ENCODE data around the gene SYMPK. TPM values are rescaled to one million over a fixed set of nuclear protein-coding genes. Genes with fewer than 3 reads are reported as not detected.
"Not testable (repeated sequence)": the region's sequence is repeated elsewhere in the genome, so short reads cannot be mapped to it uniquely, and the experiment has no call there.

Gene SYMPK
- total RNA-seq, 2 donors from 2014 or later = 29.0 to 29.6 TPM

GRCh38 chr19:45873219-45873772, 10.3 kb upstream of the SYMPK start:
- no peak for DNase-seq
- intact Hi-C loops (cut with DNase I) = no loop called here
- ATAC-seq = no peak

GRCh38 chr19:45872095-45872919, 9.4 kb upstream of the SYMPK start:
- DNase-seq = no peak
- intact Hi-C loops (cut with DNase I) = no loop called here
- no peak for ATAC-seq

DNA sequence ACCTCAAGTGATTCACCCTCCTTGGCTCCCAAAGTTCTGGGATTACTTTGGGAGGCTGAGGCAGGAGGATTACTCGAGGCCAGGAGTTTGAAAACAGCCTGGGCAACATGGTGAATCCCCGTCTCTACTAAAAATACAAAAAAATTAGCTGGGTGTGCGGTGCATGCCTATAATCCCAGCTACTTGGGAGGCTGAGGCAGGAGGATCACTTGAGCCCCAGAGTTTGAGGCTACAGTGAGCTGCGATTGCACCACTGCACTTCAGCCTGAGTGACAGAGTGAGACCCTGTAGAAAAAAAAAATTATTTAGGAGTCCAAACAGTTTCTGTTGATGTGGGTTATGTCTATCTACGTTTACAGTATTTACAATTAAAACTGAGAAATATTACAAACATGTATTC, 7.9 kb upstream of the SYMPK start:
- ATAC-seq = no peak
- intact Hi-C loops (cut with DNase I) = no loop called here

GRCh38 chr19:45867241-45867640, 4.3 kb upstream of the SYMPK start:
- DNase-seq; intact Hi-C loops (cut with DNase I); ATAC-seq: not testable (repeated sequence)

More for the DNA sequence above, 7.9 kb upstream of the SYMPK start:
- no peak for DNase-seq

DNA sequence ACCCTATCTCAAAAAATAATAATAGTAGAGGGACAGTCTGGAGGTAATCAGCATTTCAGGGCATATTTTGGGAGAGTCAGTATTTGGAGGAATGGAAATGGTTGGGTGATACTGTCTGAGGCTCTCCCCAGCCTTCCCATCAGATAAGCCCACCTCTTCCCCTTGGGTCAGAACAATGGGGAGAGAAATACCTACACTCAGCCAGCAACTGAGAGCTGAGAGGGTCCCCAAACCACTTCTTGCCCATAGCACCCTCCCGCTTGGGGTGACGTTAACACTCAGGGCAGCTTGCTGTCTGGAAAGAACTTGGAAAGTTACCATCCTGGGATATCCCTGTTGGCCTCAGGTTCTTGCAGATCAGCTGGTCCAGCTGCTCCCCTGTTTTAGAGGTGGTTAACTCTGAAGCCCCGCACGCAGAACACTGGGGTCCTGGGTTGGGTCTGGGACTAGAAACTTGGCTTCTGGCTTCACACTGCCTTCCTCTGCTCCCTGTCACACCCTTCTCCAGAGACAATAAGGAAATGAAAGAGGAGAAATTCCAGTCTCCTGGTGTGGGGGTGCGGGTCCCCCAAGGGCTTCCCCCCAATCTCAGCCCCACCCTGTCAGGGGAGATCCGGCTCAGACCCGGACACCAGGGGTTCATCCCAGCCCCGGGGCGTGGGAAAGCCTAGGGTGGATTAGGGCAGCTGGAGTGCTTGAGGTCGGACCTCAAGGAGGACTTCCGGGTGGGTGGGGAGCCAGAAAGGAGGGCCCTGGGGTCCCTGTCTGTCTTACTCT, 3.6 kb upstream of the SYMPK start:
- intact Hi-C loops (cut with DNase I) = no loop called here
- DNase-seq = peak; percentile 12
- no peak for ATAC-seq

GRCh38 chr19:45865269-45865948, 2.5 kb upstream of the SYMPK start:
- DNase-seq (no peak), ATAC-seq (no peak)
- intact Hi-C loops (cut with DNase I) = no loop called here

DNA sequence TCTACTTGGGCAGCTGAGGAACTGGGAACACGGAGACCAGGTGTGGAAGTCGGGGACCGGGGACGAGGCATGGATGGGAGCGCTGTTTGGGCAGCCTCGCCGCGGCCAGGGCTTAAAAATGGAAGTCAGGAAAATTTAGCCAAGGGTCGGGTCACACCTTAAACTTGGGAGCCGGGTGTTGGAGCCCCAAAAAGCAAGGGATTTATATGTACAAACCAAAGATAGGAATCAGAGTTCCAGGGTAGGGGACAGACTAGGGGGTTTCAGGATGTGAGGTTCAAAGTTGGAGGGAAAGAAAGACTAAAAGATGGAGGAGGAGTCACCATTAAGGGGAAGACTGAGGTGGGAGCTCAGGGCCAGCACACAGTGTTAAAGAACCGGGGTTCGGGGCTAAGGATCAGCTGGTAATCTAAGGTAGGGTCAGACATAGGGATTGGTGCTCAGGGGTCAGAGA, 1.7 kb upstream of the SYMPK start:
- ATAC-seq = no peak
- intact Hi-C loops (cut with DNase I) = no loop called here
- DNase-seq = no peak

GRCh38 chr19:45863840-45864628, 1.1 kb upstream of the SYMPK start, which contains the start of gene FOXA3:
Gene FOXA3, plus strand, starts transcription at chr19:45864326. Its CDS starts 131 bp downstream, at chr19:45864457.
- ATAC-seq = peak; percentile 18 to 59

GRCh38 chr19:45863335-45863839, 440 bp upstream of the SYMPK start:
- intact Hi-C loops (cut with DNase I) = no loop called here
- ATAC-seq = no peak
- DNase-seq = no peak

More at GRCh38 chr19:45863840-45864628, 1.1 kb upstream of the SYMPK start, which contains the start of gene FOXA3:
- DNase-seq = peak; percentile 56
- intact Hi-C loops (cut with DNase I) = no loop called here

DNA sequence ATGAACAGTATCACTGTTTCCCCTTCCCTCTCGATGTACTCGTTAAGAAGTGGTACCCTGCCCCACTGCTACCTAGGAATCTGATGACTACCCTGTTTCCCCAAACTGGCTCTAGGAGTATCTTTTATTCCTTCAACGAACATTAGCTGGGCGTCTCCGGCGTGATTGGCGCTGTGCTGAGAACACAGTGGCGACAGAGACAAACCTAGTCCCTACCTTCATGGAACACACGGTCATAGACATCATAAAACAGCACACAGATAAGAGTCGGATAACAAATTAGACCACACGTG, 730 bp downstream of the SYMPK start:
- intact Hi-C loops (cut with DNase I) = no loop called here
- no peak for ATAC-seq

DNA sequence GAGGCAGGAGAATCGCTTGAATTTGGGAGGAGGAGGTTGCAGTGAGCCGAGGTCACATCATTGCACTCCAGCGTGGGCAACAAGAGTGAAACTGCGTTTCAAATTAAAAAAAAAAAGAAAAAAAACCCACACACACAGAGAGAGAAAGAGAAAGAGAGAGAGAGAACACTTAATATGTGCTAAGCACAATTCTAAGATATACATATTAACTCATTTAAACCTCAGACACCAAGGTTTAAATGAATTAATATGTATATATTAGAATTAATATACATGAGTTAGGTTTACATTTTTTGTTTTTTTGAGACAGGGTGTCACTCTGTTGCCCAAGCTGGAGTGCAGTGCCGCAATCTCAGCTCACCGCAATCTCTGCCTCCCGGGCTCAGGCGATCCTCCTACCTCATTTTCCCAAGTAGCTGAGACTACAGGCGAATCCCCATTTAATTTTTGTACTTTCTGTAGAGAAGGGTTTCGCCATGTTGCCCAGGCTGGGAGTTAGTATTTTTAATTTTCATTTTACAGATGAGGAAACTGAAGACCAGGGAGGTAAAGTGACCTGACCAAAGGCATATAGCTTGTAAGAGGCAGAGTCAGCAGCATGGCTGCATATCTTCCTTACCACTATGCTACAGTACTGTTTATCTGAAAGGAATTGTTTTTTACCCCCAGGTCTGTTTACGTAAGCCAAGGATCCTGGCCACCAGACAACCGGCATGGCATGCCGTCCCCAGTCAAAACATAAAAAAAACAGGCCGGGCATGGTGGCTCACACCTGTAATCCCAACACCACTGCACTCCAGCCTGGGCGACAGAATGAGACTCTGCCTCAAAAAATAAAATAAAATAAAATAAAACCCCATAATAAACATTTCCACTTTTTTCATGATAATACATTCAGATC, 2.3 kb downstream of the SYMPK start:
- intact Hi-C loops (cut with DNase I) = no loop called here
- DNase-seq = no peak
- ATAC-seq = no peak

More for the DNA sequence above, 730 bp downstream of the SYMPK start:
- no peak for DNase-seq

GRCh38 chr19:45854167-45854778, 8.7 kb downstream of the SYMPK start:
- intact Hi-C loops (cut with DNase I) = no loop called here
- no peak for DNase-seq
- no peak for ATAC-seq

DNA sequence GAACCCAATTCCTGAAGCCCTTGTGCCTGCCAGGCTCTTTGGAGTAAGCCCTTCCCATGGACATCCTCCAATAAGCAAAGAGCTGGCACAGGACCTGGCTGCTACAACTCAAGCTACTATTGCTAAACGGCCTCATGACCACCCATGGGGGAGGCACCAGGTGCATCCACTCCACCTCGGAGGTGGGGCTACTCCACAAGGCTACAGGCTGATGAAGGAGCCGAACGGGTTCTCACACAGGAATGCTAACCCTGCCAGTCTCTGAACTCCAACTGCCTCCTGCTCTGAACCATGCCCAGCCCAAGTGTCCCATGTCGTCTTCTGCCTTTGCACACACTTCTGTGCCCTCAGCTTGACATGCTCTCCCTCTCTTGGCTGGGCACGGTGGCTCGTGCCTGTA, 10.0 kb downstream of the SYMPK start:
- no peak for DNase-seq
- no peak for ATAC-seq
- intact Hi-C loops (cut with DNase I) = no loop called here

GRCh38 chr19:45852145-45852750, 10.7 kb downstream of the SYMPK start:
- ATAC-seq (no peak), DNase-seq (no peak)
- intact Hi-C loops (cut with DNase I) = no loop called here

- DNase-seq (no peak), ATAC-seq (no peak)
- intact Hi-C loops (cut with DNase I) = no loop called here
Observed at GRCh38 chr19:45848922-45849321, 14.0 kb downstream of the SYMPK start.

GRCh38 chr19:45847663-45848062, 15.3 kb downstream of the SYMPK start:
- no peak for ATAC-seq
- intact Hi-C loops (cut with DNase I) = no loop called here
- no peak for DNase-seq

GRCh38 chr19:45842198-45842597, 20.7 kb downstream of the SYMPK start:
- intact Hi-C loops (cut with DNase I) = no loop called here
- ATAC-seq (no peak), DNase-seq (no peak)

Data from left cardiac atrium (tissue), 4 donors.